ENCODE data around the gene KRT6A.

Gene KRT6A

GRCh38 chr12:52493172-52493571 lies at the start of gene KRT6A:
TSS of gene KRT6A (minus strand) at chr12:52493257. CDS start at chr12:52493188, 69 bp downstream.
- no peaks in the 10 kb centered on the region for H3K4me1 Mint-ChIP-seq (ENCODE audit: low read depth)
- no peak within 1 kb of the TSS for H3K27ac Mint-ChIP-seq

GRCh38 chr12:52542157-52542556 lies 49.1 kb upstream of the KRT6A start:
- Mint-ChIP-seq H3K4me3 (no peak overlapping the region), H3K27ac (no peak overlapping the region), H3K9me3 (ENCODE audit: low read depth) (no peaks in the 10 kb centered on the region), H3K27me3 (no peaks in the 10 kb centered on the region), H3K36me3 (no peaks in the 10 kb centered on the region), H3K4me1 (ENCODE audit: low read depth) (no peaks in the 10 kb centered on the region)

More at GRCh38 chr12:52493172-52493571, at the start of gene KRT6A:
- Mint-ChIP-seq H3K36me3 (no peaks in the 10 kb centered on the region), H3K9me3 (ENCODE audit: low read depth) (no peaks in the 10 kb centered on the region), H3K4me3 (no peak within 1 kb of the TSS), H3K27me3 (peaks cover 18% of the 10 kb centered on the region)

- Mint-ChIP-seq H3K9me3 (ENCODE audit: low read depth) (no peaks in the 10 kb centered on the region), H3K27ac (no peak overlapping the region), H3K4me3 (no peak overlapping the region), H3K36me3 (no peaks in the 10 kb centered on the region), H3K27me3 (no peaks in the 10 kb centered on the region), H3K4me1 (ENCODE audit: low read depth) (no peaks in the 10 kb centered on the region)
Measured at GRCh38 chr12:52541709-52542108, 48.7 kb upstream of the KRT6A start.

- H3K36me3 Mint-ChIP-seq, result no peaks in the 10 kb centered on the region
- no peak overlapping the region for H3K4me3 Mint-ChIP-seq
- H3K4me1 Mint-ChIP-seq (ENCODE audit: low read depth), result no peaks in the 10 kb centered on the region
- H3K27me3 Mint-ChIP-seq, result no peaks in the 10 kb centered on the region
- no peak overlapping the region for H3K27ac Mint-ChIP-seq
- no peaks in the 10 kb centered on the region for H3K9me3 Mint-ChIP-seq (ENCODE audit: low read depth)
Measured at GRCh38 chr12:52540531-52540930, 47.5 kb upstream of the KRT6A start.

GRCh38 chr12:52539821-52540173 lies 46.7 kb upstream of the KRT6A start:
- Mint-ChIP-seq H3K4me1 (ENCODE audit: low read depth) (no peaks in the 10 kb centered on the region), H3K27me3 (no peaks in the 10 kb centered on the region), H3K4me3 (no peak overlapping the region), H3K9me3 (ENCODE audit: low read depth) (no peaks in the 10 kb centered on the region), H3K36me3 (no peaks in the 10 kb centered on the region), H3K27ac (no peak overlapping the region)

GRCh38 chr12:52539083-52539820 lies 46.2 kb upstream of the KRT6A start:
- no peaks in the 10 kb centered on the region for H3K9me3 Mint-ChIP-seq (ENCODE audit: low read depth)

GRCh38 chr12:52537101-52537500 lies 44.0 kb upstream of the KRT6A start:
- no peak overlapping the region for H3K27ac Mint-ChIP-seq
- H3K4me3 Mint-ChIP-seq, result no peak overlapping the region
- H3K27me3 Mint-ChIP-seq, result no peaks in the 10 kb centered on the region
- no peaks in the 10 kb centered on the region for H3K4me1 Mint-ChIP-seq (ENCODE audit: low read depth)
- no peaks in the 10 kb centered on the region for H3K9me3 Mint-ChIP-seq (ENCODE audit: low read depth)
- no peaks in the 10 kb centered on the region for H3K36me3 Mint-ChIP-seq

More at GRCh38 chr12:52539083-52539820, 46.2 kb upstream of the KRT6A start:
- H3K4me1 Mint-ChIP-seq (ENCODE audit: low read depth), result no peaks in the 10 kb centered on the region
- no peak overlapping the region for H3K4me3 Mint-ChIP-seq
- H3K36me3 Mint-ChIP-seq, result no peaks in the 10 kb centered on the region
- H3K27me3 Mint-ChIP-seq, result no peaks in the 10 kb centered on the region
- H3K27ac Mint-ChIP-seq, result no peak overlapping the region

GRCh38 chr12:52535574-52535973 lies 42.5 kb upstream of the KRT6A start:
- no peaks in the 10 kb centered on the region for H3K27me3 Mint-ChIP-seq
- no peak overlapping the region for H3K4me3 Mint-ChIP-seq
- H3K4me1 Mint-ChIP-seq (ENCODE audit: low read depth), result no peaks in the 10 kb centered on the region
- no peak overlapping the region for H3K27ac Mint-ChIP-seq
- H3K36me3 Mint-ChIP-seq, result no peaks in the 10 kb centered on the region
- H3K9me3 Mint-ChIP-seq (ENCODE audit: low read depth), result no peaks in the 10 kb centered on the region

GRCh38 chr12:52534482-52534881 lies 41.4 kb upstream of the KRT6A start:
- H3K36me3 Mint-ChIP-seq, result no peaks in the 10 kb centered on the region
- no peaks in the 10 kb centered on the region for H3K9me3 Mint-ChIP-seq (ENCODE audit: low read depth)
- H3K4me1 Mint-ChIP-seq (ENCODE audit: low read depth), result no peaks in the 10 kb centered on the region
- no peak overlapping the region for H3K27ac Mint-ChIP-seq
- H3K27me3 Mint-ChIP-seq, result no peaks in the 10 kb centered on the region
- no peak overlapping the region for H3K4me3 Mint-ChIP-seq

GRCh38 chr12:52533686-52534470 lies 40.8 kb upstream of the KRT6A start:
- no peaks in the 10 kb centered on the region for H3K4me1 Mint-ChIP-seq (ENCODE audit: low read depth)
- no peaks in the 10 kb centered on the region for H3K9me3 Mint-ChIP-seq (ENCODE audit: low read depth)
- H3K27ac Mint-ChIP-seq, result no peak overlapping the region
- no peaks in the 10 kb centered on the region for H3K27me3 Mint-ChIP-seq
- H3K4me3 Mint-ChIP-seq, result no peak overlapping the region
- no peaks in the 10 kb centered on the region for H3K36me3 Mint-ChIP-seq

GRCh38 chr12:52532636-52533035 lies 39.6 kb upstream of the KRT6A start:
- Mint-ChIP-seq H3K27ac (no peak overlapping the region), H3K27me3 (no peaks in the 10 kb centered on the region), H3K36me3 (no peaks in the 10 kb centered on the region)

GRCh38 chr12:52531566-52532300 lies 38.7 kb upstream of the KRT6A start:
- no peak overlapping the region for H3K27ac Mint-ChIP-seq
- H3K36me3 Mint-ChIP-seq, result no peaks in the 10 kb centered on the region
- H3K9me3 Mint-ChIP-seq (ENCODE audit: low read depth), result no peaks in the 10 kb centered on the region
- H3K4me3 Mint-ChIP-seq, result no peak overlapping the region
- H3K27me3 Mint-ChIP-seq, result no peaks in the 10 kb centered on the region
- no peaks in the 10 kb centered on the region for H3K4me1 Mint-ChIP-seq (ENCODE audit: low read depth)

More at GRCh38 chr12:52532636-52533035, 39.6 kb upstream of the KRT6A start:
- no peak overlapping the region for H3K4me3 Mint-ChIP-seq
- H3K4me1 Mint-ChIP-seq (ENCODE audit: low read depth), result no peaks in the 10 kb centered on the region
- no peaks in the 10 kb centered on the region for H3K9me3 Mint-ChIP-seq (ENCODE audit: low read depth)

GRCh38 chr12:52530905-52531304 lies 37.8 kb upstream of the KRT6A start:
- no peaks in the 10 kb centered on the region for H3K27me3 Mint-ChIP-seq
- H3K27ac Mint-ChIP-seq, result no peak overlapping the region
- H3K4me1 Mint-ChIP-seq (ENCODE audit: low read depth), result no peaks in the 10 kb centered on the region
- H3K9me3 Mint-ChIP-seq (ENCODE audit: low read depth), result no peaks in the 10 kb centered on the region
- no peak overlapping the region for H3K4me3 Mint-ChIP-seq
- no peaks in the 10 kb centered on the region for H3K36me3 Mint-ChIP-seq

GRCh38 chr12:52530366-52530765 lies 37.3 kb upstream of the KRT6A start:
- Mint-ChIP-seq H3K4me1 (ENCODE audit: low read depth) (no peaks in the 10 kb centered on the region), H3K9me3 (ENCODE audit: low read depth) (no peaks in the 10 kb centered on the region), H3K36me3 (no peaks in the 10 kb centered on the region), H3K4me3 (no peak overlapping the region), H3K27me3 (no peaks in the 10 kb centered on the region), H3K27ac (no peak overlapping the region)

GRCh38 chr12:52529846-52530245 lies 36.8 kb upstream of the KRT6A start:
- Mint-ChIP-seq H3K27ac (no peak overlapping the region), H3K27me3 (no peaks in the 10 kb centered on the region), H3K4me1 (ENCODE audit: low read depth) (no peaks in the 10 kb centered on the region), H3K4me3 (no peak overlapping the region), H3K36me3 (no peaks in the 10 kb centered on the region), H3K9me3 (ENCODE audit: low read depth) (no peaks in the 10 kb centered on the region)

Data from activated naive CD8-positive, alpha-beta T cell (primary cell).